HEK293 (cell line): ENCODE measurements around the gene OSTF1.

ENCODE experiments used
- CTCF ChIA-PET: fragments of 350-600 bp; formaldehyde crosslinking; extraction: SDS; loops from one replicate; lab custom pipeline; 2021; ENCODE audit warnings: antibody characterized with exemption; lab: Yijun Ruan, JAX
- POLR2A ChIA-PET: fragments of 300-600 bp; formaldehyde crosslinking; extraction: SDS; loops from one replicate; lab custom pipeline; 2020; ENCODE audit warnings: antibody characterized with exemption, inconsistent platforms; lab: Yijun Ruan, JAX
- H3K27ac ChIP-seq: fragments of 200-500 bp; sonication (Bioruptor generic); 2 replicates; pipeline ENCODE4 v1.5.1; 2014; ENCODE audit warnings: low read depth, low read length, control low read depth, inconsistent platforms; ENCODE audit errors: extremely low read depth
- H3K36me3 ChIP-seq, 2 experiments: fragments of 200-500 bp in 1 of 2; sonication (Bioruptor generic) in 1 of 2; 1 replicate in 1 of 2; 2 replicates in 1 of 2; pipeline ENCODE4 v1.5.1; 2014 to 2017; ENCODE audit warnings: inconsistent platforms in 2 of 2, low read length in 2 of 2; ENCODE audit not compliant: control insufficient read depth in 2 of 2, insufficient read depth in 1 of 2
- H3K4me1 ChIP-seq: fragments of 200-500 bp; sonication (Bioruptor generic); 2 replicates; pipeline ENCODE4 v1.5.1; 2014; ENCODE audit warnings: mild to moderate bottlenecking, low read length, inconsistent platforms; ENCODE audit not compliant: control insufficient read depth, insufficient read depth
- H3K4me3 ChIP-seq: 2 replicates; pipeline ENCODE4 v1.5.1; 2011; ENCODE audit warnings: low read depth, mild to moderate bottlenecking, control low read depth, low read length, moderate library complexity
- H3K9me3 ChIP-seq: fragments of 200-500 bp; sonication (Bioruptor generic); 2 replicates; pipeline ENCODE4 v1.5.1; 2014; ENCODE audit warnings: low read depth, low read length, inconsistent platforms; ENCODE audit not compliant: control insufficient read depth, insufficient read depth
- HOXD13 ChIP-seq: sonication (generic); formaldehyde crosslinking; IDR thresholded peaks from 2 replicates; pipeline ENCODE4 v1.8.0; 2022; ENCODE audit warnings: missing genetic modification reagents, borderline replicate concordance
- PRDM4 ChIP-seq: fragments of 450-650 bp; formaldehyde crosslinking; IDR thresholded peaks from 2 replicates; pipeline ENCODE4 v1.5.1; 2017; ENCODE audit warnings: missing biosample characterization, missing genetic modification characterization
- TCF7L2 ChIP-seq: IDR thresholded peaks from 2 replicates; pipeline ENCODE4 v1.6.1; 2011; ENCODE audit warnings: low read depth, mild to moderate bottlenecking, inconsistent platforms, low read length, moderate library complexity, borderline replicate concordance
- WT1 ChIP-seq: fragments of 450-650 bp; formaldehyde crosslinking; IDR thresholded peaks from 2 replicates; pipeline ENCODE4 v1.5.1; 2016; ENCODE audit warnings: missing biosample characterization, missing genetic modification characterization
- ZBTB20 ChIP-seq: fragments of 450-650 bp; formaldehyde crosslinking; IDR thresholded peaks from 2 replicates; pipeline ENCODE4 v1.5.1; 2016; ENCODE audit warnings: missing biosample characterization, missing genetic modification characterization
- ZBTB21 ChIP-seq: fragments of 450-650 bp; formaldehyde crosslinking; IDR thresholded peaks from 2 replicates; pipeline ENCODE4 v1.5.1; 2017; ENCODE audit warnings: missing biosample characterization, missing genetic modification characterization
- ZFP3 ChIP-seq: fragments of 450-650 bp; formaldehyde crosslinking; IDR thresholded peaks from 2 replicates; pipeline ENCODE4 v1.5.1; 2016; ENCODE audit warnings: low read depth, missing biosample characterization, missing genetic modification characterization
- ZFP37 ChIP-seq: fragments of 450-650 bp; formaldehyde crosslinking; IDR thresholded peaks from 2 replicates; pipeline ENCODE4 v1.5.1; 2016; ENCODE audit warnings: missing biosample characterization, missing genetic modification characterization
- ZNF121 ChIP-seq: fragments of 450-650 bp; formaldehyde crosslinking; IDR thresholded peaks from 2 replicates; pipeline ENCODE4 v1.5.1; 2016; ENCODE audit warnings: missing biosample characterization, missing genetic modification characterization
- ZNF138 ChIP-seq: fragments of 450-650 bp; formaldehyde crosslinking; IDR thresholded peaks from 2 replicates; pipeline ENCODE4 v1.5.1; 2016; ENCODE audit warnings: missing biosample characterization, missing genetic modification characterization, borderline replicate concordance
- ZNF16 ChIP-seq: fragments of 450-650 bp; formaldehyde crosslinking; IDR thresholded peaks from 2 replicates; pipeline ENCODE4 v1.5.1; 2016; ENCODE audit warnings: low read depth, missing biosample characterization, missing genetic modification characterization
- ZNF175 ChIP-seq: fragments of 450-650 bp; formaldehyde crosslinking; IDR thresholded peaks from 2 replicates; pipeline ENCODE4 v1.5.1; 2016; ENCODE audit warnings: missing biosample characterization, missing genetic modification characterization
- ZNF18 ChIP-seq: fragments of 450-650 bp; formaldehyde crosslinking; IDR thresholded peaks from 2 replicates; pipeline ENCODE4 v1.5.1; 2016; ENCODE audit warnings: missing biosample characterization, missing genetic modification characterization
- ZNF202 ChIP-seq: fragments of 450-650 bp; formaldehyde crosslinking; IDR thresholded peaks from 2 replicates; pipeline ENCODE4 v1.5.1; 2016; ENCODE audit warnings: missing biosample characterization, missing genetic modification characterization, borderline replicate concordance
- ZNF239 ChIP-seq: fragments of 450-650 bp; formaldehyde crosslinking; IDR thresholded peaks from 2 replicates; pipeline ENCODE4 v1.5.1; 2016; ENCODE audit warnings: missing biosample characterization, missing genetic modification characterization
- ZNF26 ChIP-seq: fragments of 450-650 bp; formaldehyde crosslinking; IDR thresholded peaks from 2 replicates; pipeline ENCODE4 v1.5.1; 2016; ENCODE audit warnings: missing biosample characterization, missing genetic modification characterization
- ZNF416 ChIP-seq: fragments of 450-650 bp; formaldehyde crosslinking; IDR thresholded peaks from 2 replicates; pipeline ENCODE4 v1.5.1; 2016; ENCODE audit warnings: missing biosample characterization, missing genetic modification characterization
- ZNF514 ChIP-seq: fragments of 450-650 bp; formaldehyde crosslinking; IDR thresholded peaks from 2 replicates; pipeline ENCODE4 v1.5.1; 2016; ENCODE audit warnings: missing biosample characterization, missing genetic modification characterization
- ZNF521 ChIP-seq: fragments of 450-650 bp; formaldehyde crosslinking; IDR thresholded peaks from 2 replicates; pipeline ENCODE4 v1.5.1; 2017; ENCODE audit warnings: missing biosample characterization, mild to moderate bottlenecking, missing genetic modification characterization
- ZNF629 ChIP-seq: fragments of 450-650 bp; formaldehyde crosslinking; IDR thresholded peaks from 2 replicates; pipeline ENCODE4 v1.5.1; 2017; ENCODE audit warnings: missing biosample characterization, missing genetic modification characterization
- ZNF654 ChIP-seq: fragments of 450-650 bp; formaldehyde crosslinking; IDR thresholded peaks from 2 replicates; pipeline ENCODE4 v1.5.1; 2016; ENCODE audit warnings: low read depth, missing biosample characterization, missing genetic modification characterization

The OSTF1 gene

GRCh38 chr9:75120686-75121085 is 32.4 kb downstream of the OSTF1 start:
- Histone ChIP-seq H3K27ac (no peak overlapping the region), H3K4me3 (no peak overlapping the region), H3K36me3 (peaks cover 0 to 6% of the 10 kb centered on the region in 2 experiments; a peak in 1 of 3 replicates), H3K4me1 (no peaks in the 10 kb centered on the region), H3K9me3 (no peaks in the 10 kb centered on the region)
- ChIA-PET POLR2A (no interaction called here), CTCF (interaction anchor here (0.6 kb wide), 1 partner anchor 10 kb away, joined by 3 read pairs; no protein-coding TSS in a partner anchor)
- TF ChIP-seq ZNF175 (no peak), TCF7L2 (no peak), WT1 (no peak), ZNF202 (no peak), ZNF18 (no peak), ZFP37 (tag by site-specific recombination) (no peak), ZNF514 (tag by site-specific recombination) (no peak), ZBTB20 (tag by site-specific recombination) (no peak), ZNF521 (tag by site-specific recombination) (no peak), ZBTB21 (tag by site-specific recombination) (no peak), PRDM4 (tag by site-specific recombination) (no peak), ZNF16 (tag by site-specific recombination) (no peak), HOXD13 (CRISPR knock-in tag) (no peak), ZNF629 (no peak)

- no peak overlapping the region for H3K4me3 ChIP-seq
- H3K36me3 ChIP-seq, result peaks cover 0 to 6% of the 10 kb centered on the region in 2 experiments; a peak in 1 of 3 replicates
- ChIA-PET POLR2A (no interaction called here), CTCF (interaction anchor here (0.6 to 0.7 kb wide), 2 partner anchors 25 to 607 kb away, joined by 3 read pairs; no protein-coding TSS in a partner anchor)
- H3K4me1 ChIP-seq, result no peaks in the 10 kb centered on the region
- no peaks in the 10 kb centered on the region for H3K9me3 ChIP-seq
- TF ChIP-seq ZNF416 (tag by site-specific recombination) (no peak), ZNF654 (tag by site-specific recombination) (no peak), ZNF26 (tag by site-specific recombination) (no peak), ZNF239 (tag by site-specific recombination) (no peak), ZFP3 (no peak), ZNF121 (tag by site-specific recombination) (no peak), ZNF138 (tag by site-specific recombination) (no peak)
- no peak overlapping the region for H3K27ac ChIP-seq
Observed at GRCh38 chr9:75121914-75122558, 33.7 kb downstream of the OSTF1 start.
